ENCODE data around the gene MAP2K1. TPM values are rescaled to one million over a fixed set of nuclear protein-coding genes. Genes with fewer than 3 reads are reported as not detected.

The MAP2K1 gene
- total RNA-seq, 1 donor from 2014 or later: 44.5 TPM

- no peak for TF ChIP-seq CTCF (IDR thresholded peaks at IDR 0.05)
- Histone ChIP-seq H3K27ac (no peak overlapping the region), H3K9me3 (no peaks in the 10 kb centered on the region), H3K4me3 (no peak overlapping the region), H3K4me1 (no peaks in the 10 kb centered on the region), H3K36me3 (no peaks in the 10 kb centered on the region), H3K27me3 (no peaks in the 10 kb centered on the region)
- ATAC-seq: no peak
- no peak for DNase-seq
- intact Hi-C loops (cut with DNase I): no loop called here
Observed at GRCh38 chr15:66480267-66480666, 93.6 kb downstream of the MAP2K1 start.

- ATAC-seq (no peak), DNase-seq (no peak)
- no peak overlapping the region for H3K4me3 ChIP-seq
- no peak for TF ChIP-seq CTCF (IDR thresholded peaks at IDR 0.05)
- H3K27ac ChIP-seq: no peak overlapping the region
- no peaks in the 10 kb centered on the region for H3K27me3 ChIP-seq
- H3K4me1 ChIP-seq: no peaks in the 10 kb centered on the region
- H3K9me3 ChIP-seq: no peaks in the 10 kb centered on the region
- intact Hi-C loops (cut with DNase I): no loop called here
- H3K36me3 ChIP-seq: no peaks in the 10 kb centered on the region
Observed at GRCh38 chr15:66481107-66481856, 94.6 kb downstream of the MAP2K1 start.

- no peak for DNase-seq
- no peak overlapping the region for H3K4me3 ChIP-seq
- H3K9me3 ChIP-seq: no peaks in the 10 kb centered on the region
- H3K36me3 ChIP-seq: peaks cover 11% of the 10 kb centered on the region
- intact Hi-C loops (cut with DNase I): no loop called here
- TF ChIP-seq CTCF (IDR thresholded peaks at IDR 0.05): no peak
- peak; percentile 63 for ATAC-seq
- no peak overlapping the region for H3K27ac ChIP-seq
- H3K4me1 ChIP-seq: no peaks in the 10 kb centered on the region
- no peaks in the 10 kb centered on the region for H3K27me3 ChIP-seq
Observed at GRCh38 chr15:66482539-66482938, 95.8 kb downstream of the MAP2K1 start.

GRCh38 chr15:66483131-66483566 lies 96.4 kb downstream of the MAP2K1 start:
- peaks cover 16% of the 10 kb centered on the region for H3K36me3 ChIP-seq
- intact Hi-C loops (cut with DNase I): no loop called here
- ATAC-seq (peak; percentile 79), DNase-seq (peak; percentile 69)
- no peak overlapping the region for H3K27ac ChIP-seq
- H3K9me3 ChIP-seq: no peaks in the 10 kb centered on the region
- H3K27me3 ChIP-seq: no peaks in the 10 kb centered on the region
- no peak overlapping the region for H3K4me3 ChIP-seq
- no peaks in the 10 kb centered on the region for H3K4me1 ChIP-seq
- no peak for TF ChIP-seq CTCF (IDR thresholded peaks at IDR 0.05)

DNA sequence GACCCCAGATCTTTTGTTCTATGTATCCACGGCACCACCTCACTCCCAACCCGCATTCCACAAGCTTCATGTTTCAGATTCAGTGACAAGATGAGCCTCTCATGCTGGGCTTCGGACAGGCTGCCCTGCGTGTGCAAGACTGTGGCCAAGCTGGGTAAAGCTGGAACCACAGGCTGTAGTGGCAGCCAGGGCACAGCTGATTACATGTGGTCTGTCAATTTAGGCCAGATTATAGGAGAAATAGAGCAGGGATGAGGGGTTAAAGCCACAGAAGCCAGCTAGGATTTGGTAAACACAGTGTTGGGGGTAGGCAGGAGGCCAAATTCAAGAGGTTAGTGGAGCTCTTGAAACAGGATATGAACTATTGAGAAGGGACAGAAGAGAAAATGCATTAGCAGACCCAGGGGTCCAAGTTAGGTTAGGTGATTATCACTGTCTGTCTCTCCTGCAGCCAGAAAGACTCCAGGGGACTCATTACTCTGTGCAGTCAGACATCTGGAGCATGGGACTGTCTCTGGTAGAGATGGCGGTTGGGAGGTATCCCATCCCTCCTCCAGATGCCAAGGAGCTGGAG lies 97.9 kb downstream of the MAP2K1 start:
- H3K27ac ChIP-seq: no peak overlapping the region
- intact Hi-C loops (cut with DNase I): no loop called here
- no peaks in the 10 kb centered on the region for H3K4me1 ChIP-seq
- no peak for DNase-seq
- H3K36me3 ChIP-seq: peaks cover 31% of the 10 kb centered on the region
- no peak overlapping the region for H3K4me3 ChIP-seq
- no peak for TF ChIP-seq CTCF (IDR thresholded peaks at IDR 0.05)
- H3K9me3 ChIP-seq: no peaks in the 10 kb centered on the region
- H3K27me3 ChIP-seq: no peaks in the 10 kb centered on the region
- ATAC-seq: no peak
